SK-N-SH treated with all-trans-retinoic acid at 6 μM for 48 hours (cell line): ENCODE measurements around the gene HIGD2B.

ENCODE experiments used
- TOX ChIP-seq: fragments of 250-450 bp; sonication (Bioruptor Pico); IDR thresholded peaks from 2 replicates; pipeline ENCODE4 v1.8.0; 2021; ENCODE audit warnings: mild to moderate bottlenecking, moderate library complexity, borderline replicate concordance
- TF ChIP-seq, protein P1 (sequence below): fragments of 250-450 bp; sonication (Bioruptor Pico); IDR thresholded peaks from 2 replicates; pipeline ENCODE4 v1.5.1; 2021; ENCODE audit warnings: mild to moderate bottlenecking, moderate library complexity

DNA sequence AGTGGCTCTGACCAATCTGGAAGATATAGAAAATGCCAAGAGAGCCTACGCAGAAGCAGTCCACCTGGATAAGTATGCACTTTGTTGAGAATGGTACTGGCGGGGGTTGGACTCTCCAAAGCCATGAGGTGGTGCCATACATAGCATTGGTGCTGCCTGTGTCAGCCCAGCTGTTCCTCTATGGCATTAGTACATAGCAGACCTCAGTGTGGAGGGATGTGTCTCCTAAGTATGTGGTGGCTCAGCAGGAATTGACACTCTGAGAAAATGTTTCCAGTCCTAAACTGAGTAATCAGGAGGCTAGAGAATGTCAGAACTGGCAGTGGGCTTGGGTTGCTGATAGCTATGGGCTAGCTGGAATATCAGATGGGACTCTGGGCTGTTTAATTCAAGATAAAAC lies 49.1 kb upstream of the HIGD2B start:
- TF ChIP-seq TOX (CRISPR knock-in tag): no peak
- TF ChIP-seq, protein P1, sequence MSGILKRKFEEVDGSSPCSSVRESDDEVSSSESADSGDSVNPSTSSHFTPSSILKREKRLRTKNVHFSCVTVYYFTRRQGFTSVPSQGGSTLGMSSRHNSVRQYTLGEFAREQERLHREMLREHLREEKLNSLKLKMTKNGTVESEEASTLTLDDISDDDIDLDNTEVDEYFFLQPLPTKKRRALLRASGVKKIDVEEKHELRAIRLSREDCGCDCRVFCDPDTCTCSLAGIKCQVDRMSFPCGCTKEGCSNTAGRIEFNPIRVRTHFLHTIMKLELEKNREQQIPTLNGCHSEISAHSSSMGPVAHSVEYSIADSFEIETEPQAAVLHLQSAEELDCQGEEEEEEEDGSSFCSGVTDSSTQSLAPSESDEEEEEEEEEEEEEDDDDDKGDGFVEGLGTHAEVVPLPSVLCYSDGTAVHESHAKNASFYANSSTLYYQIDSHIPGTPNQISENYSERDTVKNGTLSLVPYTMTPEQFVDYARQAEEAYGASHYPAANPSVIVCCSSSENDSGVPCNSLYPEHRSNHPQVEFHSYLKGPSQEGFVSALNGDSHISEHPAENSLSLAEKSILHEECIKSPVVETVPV (CRISPR knock-in tag): no peak
